GM13976 (cell line): ENCODE measurements around the gene ZNF678.

Experiments
- DNase-seq: peaks from one replicate; pipeline ENCODE4 v3.0.0; 2012; ENCODE audit warnings: low spot score
- in situ Hi-C: fragments of 300-500 bp; cut with MboI; formaldehyde crosslinking; loops from one replicate; pipeline ENCODE4 v1.12.0; 2022; ENCODE audit warnings: low sequenced_read_pairs, mixed read lengths, inconsistent platforms; ENCODE audit not compliant: unreplicated experiment
- TF ChIP-seq, protein P1 (sequence below): IDR thresholded peaks from 2 replicates; pipeline ENCODE4 v1.5.1; 2012; ENCODE audit warnings: borderline replicate concordance, mild to moderate bottlenecking; ENCODE audit not compliant: insufficient read depth; ENCODE audit errors: extremely low read depth, missing control alignments, control extremely low read depth

Gene ZNF678

GRCh38 chr1:227541129-227541528 is 22.2 kb upstream of the ZNF678 start:
- DNase-seq: no peak

DNA sequence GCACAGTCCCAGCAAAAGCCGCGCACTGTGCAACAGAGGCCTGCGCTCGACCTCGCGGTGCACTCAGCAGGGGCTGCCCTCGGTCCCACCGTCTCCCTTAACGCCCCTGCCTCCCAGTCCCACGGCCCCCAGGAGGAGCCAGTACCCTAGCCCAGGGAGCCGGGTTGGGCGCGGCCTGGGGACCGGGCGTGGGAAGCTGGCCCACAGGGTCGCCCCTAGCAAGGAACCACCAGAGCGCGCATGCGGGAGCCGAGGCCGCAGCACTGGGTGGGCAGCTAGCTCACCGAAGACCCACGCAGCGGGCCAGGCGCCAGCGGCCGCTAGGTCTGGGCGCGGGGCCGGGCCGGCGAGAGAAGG is 21.6 kb upstream of the ZNF678 start:
- TF ChIP-seq, protein P1, sequence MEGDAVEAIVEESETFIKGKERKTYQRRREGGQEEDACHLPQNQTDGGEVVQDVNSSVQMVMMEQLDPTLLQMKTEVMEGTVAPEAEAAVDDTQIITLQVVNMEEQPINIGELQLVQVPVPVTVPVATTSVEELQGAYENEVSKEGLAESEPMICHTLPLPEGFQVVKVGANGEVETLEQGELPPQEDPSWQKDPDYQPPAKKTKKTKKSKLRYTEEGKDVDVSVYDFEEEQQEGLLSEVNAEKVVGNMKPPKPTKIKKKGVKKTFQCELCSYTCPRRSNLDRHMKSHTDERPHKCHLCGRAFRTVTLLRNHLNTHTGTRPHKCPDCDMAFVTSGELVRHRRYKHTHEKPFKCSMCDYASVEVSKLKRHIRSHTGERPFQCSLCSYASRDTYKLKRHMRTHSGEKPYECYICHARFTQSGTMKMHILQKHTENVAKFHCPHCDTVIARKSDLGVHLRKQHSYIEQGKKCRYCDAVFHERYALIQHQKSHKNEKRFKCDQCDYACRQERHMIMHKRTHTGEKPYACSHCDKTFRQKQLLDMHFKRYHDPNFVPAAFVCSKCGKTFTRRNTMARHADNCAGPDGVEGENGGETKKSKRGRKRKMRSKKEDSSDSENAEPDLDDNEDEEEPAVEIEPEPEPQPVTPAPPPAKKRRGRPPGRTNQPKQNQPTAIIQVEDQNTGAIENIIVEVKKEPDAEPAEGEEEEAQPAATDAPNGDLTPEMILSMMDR: no peak
- peak; percentile 11 for DNase-seq
- in situ Hi-C loops: no loop called here

More at GRCh38 chr1:227541129-227541528, 22.2 kb upstream of the ZNF678 start:
- in situ Hi-C loops: no loop called here
- TF ChIP-seq, protein P1: no peak

GRCh38 chr1:227542153-227543120 is 20.9 kb upstream of the ZNF678 start:
- in situ Hi-C loops: no loop called here
- peak; percentile 95 for DNase-seq
- TF ChIP-seq, protein P1: peak; percentile 99

GRCh38 chr1:227543283-227544066 is 19.9 kb upstream of the ZNF678 start:
- TF ChIP-seq, protein P1: no peak
- peak; percentile 22 for DNase-seq
- in situ Hi-C loops: no loop called here

DNA sequence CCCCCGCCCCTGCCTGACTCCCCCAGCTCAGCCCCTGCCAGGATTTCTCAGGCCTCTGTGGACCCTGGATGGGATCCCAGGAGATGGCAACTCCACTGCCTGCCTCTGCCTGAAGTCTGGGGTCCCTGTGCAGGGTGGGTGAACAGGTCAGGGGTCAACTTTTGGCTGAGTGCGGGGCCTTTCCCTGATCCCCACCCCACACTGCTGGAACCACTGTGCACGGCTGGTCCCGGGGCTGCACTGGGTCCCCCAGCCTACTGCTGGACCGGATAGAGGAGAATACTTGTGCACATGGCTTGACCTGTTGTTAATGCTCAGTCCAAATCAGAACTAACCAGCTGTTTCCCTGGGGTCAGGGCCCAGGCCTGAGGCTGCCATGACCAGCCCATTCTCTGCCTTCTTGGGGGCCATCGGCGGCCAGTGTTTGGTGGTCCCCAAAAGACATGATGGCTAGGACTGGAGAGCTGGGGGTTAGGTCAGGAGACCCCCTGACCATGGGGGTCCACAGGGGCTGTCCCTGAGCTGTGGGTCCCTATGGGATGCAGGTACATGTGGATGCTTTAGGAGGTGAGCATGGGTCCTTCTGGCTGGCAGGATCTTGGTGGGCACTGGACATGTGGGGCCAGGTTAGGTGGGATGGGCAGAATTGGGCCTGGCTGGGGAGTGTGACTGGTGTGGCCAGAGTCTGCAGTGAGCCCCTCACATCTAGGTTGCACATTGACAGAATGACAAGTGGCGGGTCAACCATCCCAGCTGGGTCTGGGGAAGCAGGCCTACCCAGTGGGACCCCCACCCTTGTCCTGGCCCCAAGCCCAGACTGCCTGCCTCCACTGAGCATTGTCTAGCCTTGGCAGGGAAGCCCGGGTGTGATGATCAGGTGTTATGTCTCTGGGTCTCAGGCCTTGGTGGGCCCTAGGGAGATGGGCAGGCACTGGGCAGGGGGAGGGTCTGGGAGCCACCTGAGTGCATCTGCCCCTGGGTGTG is 19.0 kb upstream of the ZNF678 start:
- in situ Hi-C loops: no loop called here
- TF ChIP-seq, protein P1: no peak
- DNase-seq: no peak
